ENCODE data around the gene MTMR3. TPM values are rescaled to one million over a fixed set of nuclear protein-coding genes. Genes with fewer than 3 reads are reported as not detected.
"Not testable (repeated sequence)": the region's sequence is repeated elsewhere in the genome, so short reads cannot be mapped to it uniquely, and the experiment has no call there.

MTMR3 gene
- 41.2 and 42.5 TPM in 2 replicates for total RNA-seq
- long read RNA-seq, partial matches to known transcripts, result 14 of 22 reads
- long read RNA-seq, other reads (novel, unspliced or antisense), result 6 of 22 reads

DNA sequence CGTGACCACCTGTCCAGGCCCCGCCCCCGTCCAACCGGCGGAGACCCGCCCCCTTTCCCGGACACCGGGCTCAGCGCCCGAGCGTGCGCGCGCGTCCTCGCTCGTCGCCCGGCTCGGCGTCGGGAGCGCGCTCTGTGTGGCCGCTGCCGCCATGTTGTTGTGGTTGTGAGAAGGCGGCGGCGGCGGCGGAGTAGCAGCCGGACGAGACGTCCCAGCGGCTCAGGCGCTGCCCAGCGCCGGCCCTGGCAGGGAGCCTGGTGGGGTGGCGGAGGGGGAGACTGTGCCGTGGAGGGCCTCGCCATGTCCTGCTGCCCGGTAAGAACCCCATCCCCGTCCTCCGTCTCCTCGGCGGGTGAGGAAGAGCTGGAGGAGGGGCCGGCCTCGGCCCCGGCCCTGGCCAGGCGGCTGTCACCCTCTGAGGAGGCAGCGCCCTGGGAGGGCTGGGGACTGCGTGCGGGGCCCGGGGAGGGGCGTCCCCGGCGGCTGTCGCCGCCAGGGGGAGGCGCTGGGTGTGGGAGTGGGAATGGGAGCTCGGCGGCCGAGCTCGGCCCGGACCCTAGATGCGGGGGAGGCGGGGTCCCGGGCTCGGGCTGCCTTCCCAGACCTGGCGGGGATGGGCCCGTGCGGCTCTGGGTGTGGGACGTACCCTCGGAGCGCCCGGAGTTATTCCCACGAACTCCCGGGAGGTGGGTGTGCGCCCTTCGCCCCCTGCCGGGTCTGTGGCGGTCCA, at the start of gene MTMR3:
Gene MTMR3, plus strand, starts transcription at position 130 of the 730 bp plus-strand sequence. CDS start 87,886 bp downstream, outside the sequence.
- H3K27ac Mint-ChIP-seq (ENCODE audit: unreplicated experiment), result peak within 1 kb of the TSS; percentile 82
- peak; percentile 99 for DNase-seq (ENCODE audit: extremely low spot score, unreplicated experiment)
- H3K4me3 Mint-ChIP-seq (ENCODE audit: unreplicated experiment), result peak within 1 kb of the TSS; percentile 83
- no peaks in the 10 kb centered on the region for H3K27me3 Mint-ChIP-seq (ENCODE audit: unreplicated experiment)
- peaks cover 11% of the 10 kb centered on the region for H3K4me1 Mint-ChIP-seq (ENCODE audit: unreplicated experiment)
- peaks cover 1% of the 10 kb centered on the region for H3K36me3 Mint-ChIP-seq (ENCODE audit: unreplicated experiment)
- no peaks in the 10 kb centered on the region for H3K9me3 Mint-ChIP-seq (ENCODE audit: unreplicated experiment)
- TF ChIP-seq, protein P1, sequence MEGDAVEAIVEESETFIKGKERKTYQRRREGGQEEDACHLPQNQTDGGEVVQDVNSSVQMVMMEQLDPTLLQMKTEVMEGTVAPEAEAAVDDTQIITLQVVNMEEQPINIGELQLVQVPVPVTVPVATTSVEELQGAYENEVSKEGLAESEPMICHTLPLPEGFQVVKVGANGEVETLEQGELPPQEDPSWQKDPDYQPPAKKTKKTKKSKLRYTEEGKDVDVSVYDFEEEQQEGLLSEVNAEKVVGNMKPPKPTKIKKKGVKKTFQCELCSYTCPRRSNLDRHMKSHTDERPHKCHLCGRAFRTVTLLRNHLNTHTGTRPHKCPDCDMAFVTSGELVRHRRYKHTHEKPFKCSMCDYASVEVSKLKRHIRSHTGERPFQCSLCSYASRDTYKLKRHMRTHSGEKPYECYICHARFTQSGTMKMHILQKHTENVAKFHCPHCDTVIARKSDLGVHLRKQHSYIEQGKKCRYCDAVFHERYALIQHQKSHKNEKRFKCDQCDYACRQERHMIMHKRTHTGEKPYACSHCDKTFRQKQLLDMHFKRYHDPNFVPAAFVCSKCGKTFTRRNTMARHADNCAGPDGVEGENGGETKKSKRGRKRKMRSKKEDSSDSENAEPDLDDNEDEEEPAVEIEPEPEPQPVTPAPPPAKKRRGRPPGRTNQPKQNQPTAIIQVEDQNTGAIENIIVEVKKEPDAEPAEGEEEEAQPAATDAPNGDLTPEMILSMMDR (IDR thresholded peaks at IDR 0.05), result peak; percentile 67

DNA sequence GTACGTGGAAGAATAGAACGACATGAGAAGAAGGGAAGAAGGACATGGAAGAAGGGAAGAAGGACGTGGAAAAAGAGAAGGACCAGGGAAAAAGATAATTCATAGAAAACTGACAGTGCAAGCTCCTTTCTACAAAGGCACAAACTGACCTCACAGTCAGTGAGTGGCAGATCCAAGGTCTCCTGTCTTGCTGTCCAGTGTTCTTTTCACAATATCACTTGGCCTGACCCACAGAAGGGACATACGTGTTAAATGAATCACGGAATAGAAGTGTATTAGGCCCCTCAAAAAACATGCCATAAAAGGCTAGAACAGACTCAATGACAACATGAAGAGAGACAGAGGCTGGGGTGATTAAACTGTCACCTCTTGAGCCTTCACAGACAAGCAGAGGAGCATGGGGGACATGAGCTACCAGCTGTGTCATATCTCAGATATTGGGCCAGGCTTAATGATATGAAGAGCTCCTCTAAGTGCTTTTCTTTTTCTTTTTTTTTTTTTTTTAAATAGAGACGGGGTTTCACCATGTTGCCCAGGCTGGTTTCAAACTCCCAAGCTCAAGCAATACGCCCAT, 49.5 kb upstream of the MTMR3 start:
- peaks cover 21% of the 10 kb centered on the region for H3K36me3 Mint-ChIP-seq (ENCODE audit: unreplicated experiment)
- no peaks in the 10 kb centered on the region for H3K27me3 Mint-ChIP-seq (ENCODE audit: unreplicated experiment)
- H3K9me3 Mint-ChIP-seq (ENCODE audit: unreplicated experiment), result no peaks in the 10 kb centered on the region
- TF ChIP-seq, protein P1 (IDR thresholded peaks at IDR 0.05), result no peak
- peaks cover 17% of the 10 kb centered on the region for H3K4me1 Mint-ChIP-seq (ENCODE audit: unreplicated experiment)
- no peak overlapping the region for H3K4me3 Mint-ChIP-seq (ENCODE audit: unreplicated experiment)
- no peak overlapping the region for H3K27ac Mint-ChIP-seq (ENCODE audit: unreplicated experiment)
- no peak for DNase-seq (ENCODE audit: extremely low spot score, unreplicated experiment)

DNA sequence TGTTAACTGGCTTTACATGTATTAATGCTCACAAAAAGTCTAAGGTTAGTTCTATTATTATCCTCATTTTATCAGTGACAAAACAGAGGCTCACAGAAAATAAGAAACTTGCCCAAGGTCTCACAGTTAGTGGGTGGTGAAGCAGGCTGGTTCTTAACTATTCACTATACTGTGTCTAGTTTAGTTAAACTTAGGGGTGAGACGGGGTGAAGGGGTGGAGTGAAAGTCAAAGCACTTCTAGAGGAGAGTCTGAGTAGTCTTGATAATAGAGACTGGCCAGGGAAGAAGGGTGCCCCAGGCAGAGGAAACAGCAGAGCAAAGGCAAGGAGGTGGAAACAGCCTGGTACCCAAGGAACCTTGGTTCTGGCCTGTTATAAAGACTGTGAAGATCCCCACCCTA, 48.9 kb upstream of the MTMR3 start:
- Mint-ChIP-seq H3K4me1 (ENCODE audit: unreplicated experiment) (peaks cover 22% of the 10 kb centered on the region), H3K27ac (ENCODE audit: unreplicated experiment) (no peak overlapping the region), H3K9me3 (ENCODE audit: unreplicated experiment) (no peaks in the 10 kb centered on the region), H3K36me3 (ENCODE audit: unreplicated experiment) (peaks cover 21% of the 10 kb centered on the region), H3K27me3 (ENCODE audit: unreplicated experiment) (no peaks in the 10 kb centered on the region), H3K4me3 (ENCODE audit: unreplicated experiment) (no peak overlapping the region)
- DNase-seq (ENCODE audit: extremely low spot score, unreplicated experiment), result no peak
- TF ChIP-seq, protein P1 (IDR thresholded peaks at IDR 0.05), result no peak

DNA sequence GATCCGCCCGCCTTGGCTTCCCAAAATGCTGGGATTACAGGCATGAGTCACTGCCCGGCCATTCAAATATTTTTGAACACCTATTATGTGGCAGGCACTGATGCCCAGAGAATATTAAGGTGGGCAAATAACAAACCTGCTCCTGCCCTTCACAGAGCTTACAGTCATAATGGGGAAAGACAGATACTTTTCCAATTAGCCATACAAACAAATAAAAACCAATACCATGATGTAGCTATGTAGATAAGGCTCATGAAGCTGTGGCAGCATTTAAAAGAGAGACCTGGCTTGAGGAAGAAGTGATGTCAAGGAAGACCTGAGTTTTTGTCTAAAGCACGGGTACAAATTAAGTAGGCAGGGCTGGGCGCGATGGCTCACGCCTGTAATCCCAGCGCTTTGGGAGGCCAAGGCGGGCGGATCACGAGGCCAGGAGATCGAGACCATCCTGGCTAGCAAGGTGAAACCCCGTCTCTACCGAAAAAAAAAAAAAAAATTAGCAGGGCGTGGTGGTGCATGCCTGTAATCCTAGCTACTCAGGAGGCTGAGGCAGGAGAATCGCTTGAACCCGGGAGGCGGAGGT, 46.1 kb upstream of the MTMR3 start:
- H3K27me3 Mint-ChIP-seq (ENCODE audit: unreplicated experiment); DNase-seq (ENCODE audit: extremely low spot score, unreplicated experiment); H3K9me3 Mint-ChIP-seq (ENCODE audit: unreplicated experiment); H3K27ac Mint-ChIP-seq (ENCODE audit: unreplicated experiment): not testable (repeated sequence)
- peaks cover 22% of the 10 kb centered on the region for H3K4me1 Mint-ChIP-seq (ENCODE audit: unreplicated experiment)
- H3K4me3 Mint-ChIP-seq (ENCODE audit: unreplicated experiment), result peak overlapping the region; percentile 92
- H3K36me3 Mint-ChIP-seq (ENCODE audit: unreplicated experiment), result peaks cover 12% of the 10 kb centered on the region

DNA sequence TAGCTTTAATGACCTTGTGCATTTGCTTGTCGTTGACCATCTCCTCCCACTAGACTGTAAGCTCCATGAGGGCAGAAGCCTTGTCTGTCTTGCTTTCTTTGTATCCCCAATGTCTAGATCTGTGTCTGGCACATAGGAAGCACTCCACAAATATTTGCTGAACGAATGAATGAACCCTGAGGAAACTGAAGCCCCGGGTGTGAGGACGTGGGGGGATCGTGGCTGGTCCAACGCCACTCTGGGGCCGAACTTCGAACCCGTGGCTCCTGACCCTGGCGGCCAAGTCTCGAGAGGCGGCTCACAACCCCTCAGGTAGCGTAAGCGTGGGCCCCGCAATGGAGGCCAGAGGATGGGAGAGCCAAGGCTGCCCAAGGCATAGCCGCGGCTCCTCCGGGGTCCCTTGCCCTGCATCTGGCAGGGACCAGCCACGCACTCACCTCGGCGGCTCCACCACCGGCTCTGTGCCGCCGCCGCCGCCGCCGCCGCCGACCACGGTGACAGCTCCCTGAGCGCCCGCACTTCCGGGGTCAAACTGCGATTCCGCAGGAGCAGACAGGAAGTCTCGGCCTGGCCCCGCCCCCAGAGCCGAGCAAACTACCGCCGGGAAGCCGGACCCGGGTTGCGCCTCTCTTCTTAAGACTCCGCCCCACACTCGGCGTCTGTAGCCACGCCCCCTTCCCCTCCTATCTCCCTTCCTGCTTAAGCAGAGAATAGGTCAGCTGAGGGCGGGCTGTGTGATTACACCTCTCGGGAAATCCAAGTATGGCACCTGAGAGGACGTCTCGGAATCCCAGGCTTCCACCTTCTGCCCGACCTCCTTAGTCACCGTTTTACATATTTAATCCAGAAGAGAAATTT, 45.0 kb upstream of the MTMR3 start, which contains the start of gene ASCC2:
Gene ASCC2, minus strand, starts transcription at position 534 of the 858 bp plus-strand sequence. CDS start 5,949 bp downstream, outside the sequence.
- Mint-ChIP-seq H3K9me3 (ENCODE audit: unreplicated experiment) (no peaks in the 10 kb centered on the region), H3K27me3 (ENCODE audit: unreplicated experiment) (no peaks in the 10 kb centered on the region), H3K27ac (ENCODE audit: unreplicated experiment) (peak within 1 kb of the TSS; percentile 97), H3K36me3 (ENCODE audit: unreplicated experiment) (peaks cover 7% of the 10 kb centered on the region), H3K4me1 (ENCODE audit: unreplicated experiment) (peaks cover 26% of the 10 kb centered on the region), H3K4me3 (ENCODE audit: unreplicated experiment) (peak within 1 kb of the TSS; percentile 92)
- TF ChIP-seq, protein P1 (IDR thresholded peaks at IDR 0.05), result no peak
- peak; percentile 98 for DNase-seq (ENCODE audit: extremely low spot score, unreplicated experiment)
